HepG2 (cell line): ENCODE measurements around the gene RPTOR. TPM values are rescaled to one million over a fixed set of nuclear protein-coding genes. Genes with fewer than 3 reads are reported as not detected.

Source experiments
- ATAC-seq: fragments of 200-7000 bp; cut with Tn5 transposase; 3 replicates; pipeline ENCODE4 v1.9.1; 2020; ENCODE audit warnings: mild to moderate bottlenecking, moderate library complexity
- BruUV-seq: library from RNA; stranded (reverse); fragments of 400-500 nt; replicated peaks from 2 replicates; lab custom pipeline; 2021; lab: Mats Ljungman, UMichigan
- CTCF ChIA-PET: fragments of 300-600 bp; formaldehyde crosslinking; extraction: SDS; loops from one replicate; lab custom pipeline; 2021; ENCODE audit warnings: low total read pairs, inconsistent platforms, low intra/inter-chr PET ratio; lab: Yijun Ruan, JAX
- POLR2A ChIA-PET: fragments of 350-600 bp; sonication (Branson Sonifier 250); formaldehyde crosslinking; loops from one replicate; lab custom pipeline; 2020; ENCODE audit warnings: antibody characterized with exemption, inconsistent platforms; lab: Yijun Ruan, JAX
- DNase-seq: peaks from one replicate; pipeline ENCODE4 v3.0.0-alpha.2; 2015; ENCODE audit warnings: low spot score
- FAIRE-seq: peaks from 3 replicates; lab custom pipeline; 2011; peaks lifted over from hg19 to GRCh38; lab: Jason Lieb, UNC
- H2AFZ ChIP-seq: one replicate; pipeline ENCODE4 v1.6.1; 2011; ENCODE audit warnings: low read length, inconsistent platforms
- H3K27ac ChIP-seq: fragments of 300-600 bp; 3 replicates; pipeline ENCODE4 v1.8.0; 2011; ENCODE audit warnings: mixed run types, mild to moderate bottlenecking, mixed read lengths, low read length, inconsistent platforms; ENCODE audit not compliant: insufficient read depth; ENCODE audit errors: extremely low read length
- H3K27me3 ChIP-seq, 2 experiments: fragments of 200-600 bp in 1 of 2; 2 replicates in 1 of 2; 3 replicates in 1 of 2; pipeline versions ENCODE4 v1.6.0 to v1.8.0; 2011; ENCODE audit warnings: low read length in 2 of 2, mild to moderate bottlenecking in 2 of 2, moderate library complexity in 2 of 2, inconsistent platforms in 1 of 2; ENCODE audit not compliant: insufficient read depth in 2 of 2, control insufficient read depth in 1 of 2
- H3K36me3 ChIP-seq, 2 experiments: fragments of 200-600 bp in 1 of 2; replicated peaks in 1 of 2; 2 replicates in 1 of 2; 3 replicates in 1 of 2; pipeline versions ENCODE4 v1.5.1 to v1.8.0; 2011; ENCODE audit warnings: low read length in 2 of 2, inconsistent platforms in 1 of 2; ENCODE audit not compliant: insufficient read depth in 2 of 2, control insufficient read depth in 1 of 2
- H3K4me1 ChIP-seq: 2 replicates; pipeline ENCODE4 v1.5.1; 2012; ENCODE audit warnings: low read length, inconsistent platforms; ENCODE audit not compliant: insufficient read depth
- H3K4me2 ChIP-seq: 2 replicates; pipeline ENCODE4 v1.6.0; 2011; ENCODE audit warnings: low read depth, low read length, inconsistent platforms
- H3K4me3 ChIP-seq, 3 experiments: fragments of 200-600 bp in 1 of 3; sonication (generic), shearing (Covaris generic) in 1 of 3; replicated peaks in 1 of 3; 2 replicates each; pipeline ENCODE4 v1.5.1; 2011 to 2016; ENCODE audit warnings: low read length in 3 of 3, inconsistent platforms in 2 of 3, low read depth in 2 of 3, mild to moderate bottlenecking in 2 of 3, control low read depth in 1 of 3, mixed read lengths in 1 of 3; ENCODE audit not compliant: insufficient read depth in 1 of 3
- H3K79me2 ChIP-seq: one replicate; pipeline ENCODE4 v1.6.1; 2011; ENCODE audit warnings: low read length, inconsistent platforms; ENCODE audit not compliant: insufficient read depth
- H3K9ac ChIP-seq: 2 replicates; pipeline ENCODE4 v1.6.0; 2011; ENCODE audit warnings: mild to moderate bottlenecking, low read depth, low read length, inconsistent platforms; ENCODE audit not compliant: insufficient read depth
- H3K9me3 ChIP-seq: 2 replicates; pipeline ENCODE4 v1.5.1; 2012; ENCODE audit warnings: mild to moderate bottlenecking, low read length
- H4K20me1 ChIP-seq: 2 replicates; pipeline ENCODE4 v1.6.0; 2011; ENCODE audit warnings: inconsistent platforms, mild to moderate bottlenecking, low read length, moderate library complexity; ENCODE audit not compliant: insufficient read depth
- GZF1 ChIP-seq: sonication (generic); formaldehyde crosslinking; IDR thresholded peaks from 2 replicates; pipeline ENCODE4 v1.5.1; 2020; ENCODE audit warnings: mild to moderate bottlenecking, missing genetic modification reagents
- HIC2 ChIP-seq: sonication (generic); formaldehyde crosslinking; IDR thresholded peaks from 2 replicates; pipeline ENCODE4 v1.9.0; 2022; ENCODE audit warnings: low read depth, missing genetic modification reagents
- MAZ ChIP-seq, 2 experiments: sonication (generic) in 1 of 2; formaldehyde crosslinking in 1 of 2; IDR thresholded peaks; 2 replicates each; pipeline versions ENCODE4 v1.5.0 to v1.6.1; 2012 to 2020; ENCODE audit warnings: low read depth in 2 of 2, mild to moderate bottlenecking in 2 of 2, borderline replicate concordance in 1 of 2, improper control_type of control experiment in 1 of 2, low read length in 1 of 2, missing genetic modification reagents in 1 of 2, moderate library complexity in 1 of 2
- POLR2A ChIP-seq, 2 experiments: IDR thresholded peaks; 2 replicates each; pipeline ENCODE4 v1.6.1; 2011; ENCODE audit warnings: low read depth in 2 of 2, low read length in 2 of 2, mild to moderate bottlenecking in 1 of 2, moderate library complexity in 1 of 2; ENCODE audit not compliant: insufficient read depth in 1 of 2
- RFX1 ChIP-seq: fragments of 450-650 bp; IDR thresholded peaks from 2 replicates; pipeline ENCODE4 v1.6.1; 2017
- SIN3B ChIP-seq: fragments of 150-350 bp; IDR thresholded peaks from 2 replicates; pipeline ENCODE4 v1.6.1; 2014; ENCODE audit warnings: low read length
- SNAPC5 ChIP-seq: sonication (generic); formaldehyde crosslinking; IDR thresholded peaks from 2 replicates; pipeline ENCODE4 v1.8.1; 2023; ENCODE audit warnings: mild to moderate bottlenecking, missing genetic modification reagents, borderline replicate concordance
- SP5 ChIP-seq: IDR thresholded peaks from 2 replicates; pipeline ENCODE4 v1.6.1; 2016; ENCODE audit warnings: low read depth, borderline replicate concordance
- SRSF9 ChIP-seq: fragments of 200-400 bp; formaldehyde crosslinking; IDR thresholded peaks from 2 replicates; pipeline ENCODE4 v1.6.1; 2018; ENCODE audit warnings: borderline replicate concordance, mild to moderate bottlenecking, low read depth, low read length; ENCODE audit not compliant: insufficient read depth, poor library complexity, severe bottlenecking
- TEAD3 ChIP-seq: optimal IDR thresholded peaks from 2 replicates; pipeline ENCODE3; 2016; ENCODE audit warnings: borderline replicate concordance
- TMF1 ChIP-seq: sonication (generic); formaldehyde crosslinking; IDR thresholded peaks from 2 replicates; pipeline ENCODE4 v1.8.1; 2022; ENCODE audit warnings: low read depth, missing genetic modification reagents
- WGBS: methylation state at CpG from one replicate; pipeline ENCODE4 v1.1.6; 2017; ENCODE audit warnings: low lambda C conversion rate; 5-methylcytosine and 5-hydroxymethylcytosine counted together
- in situ Hi-C: cut with HindIII; loops from 2 replicates; pipeline ENCODE4 v1.10.0; 2017; ENCODE audit warnings: low pct_unique_long_range_greater_than_20kb; ENCODE audit not compliant: extremely low pct_ligation_motif_present
- intact Hi-C: fragments of 100-400 bp; cut with micrococcal nuclease; formaldehyde crosslinking; loops from one replicate; pipeline ENCODE4 v1.10.0; 2022; ENCODE audit not compliant: unreplicated experiment
- polyA plus RNA-seq, 8 experiments: library from polyadenylated mRNA; depleted of rRNA in 3 of 8; stranded (reverse) in 7 of 8; unstranded in 1 of 8; fragments of >200 nt; fragmentation: Illumina TruSeq in 4 of 8; extraction: Trizol in 4 of 8; gene quantifications; 2 replicates each; pipeline versions ENCODE4 v1.2.1 to v1.2.3, GENCODE V29; 2011 to 2016; ENCODE audit warnings: low read depth in 4 of 8, missing spikeins in 1 of 8, mixed read lengths in 1 of 8; ENCODE audit not compliant: insufficient read depth in 1 of 8
- total RNA-seq, 5 experiments: library from RNA; depleted of rRNA; stranded (reverse); fragments of >200 nt; fragmentation: Illumina TruSeq; extraction: Trizol; gene quantifications; 2 replicates each; pipeline ENCODE4 v1.2.3, GENCODE V29; 2016; ENCODE audit warnings: low read depth in 1 of 5
- TF ChIP-seq, protein P1 (sequence below): sonication (generic); formaldehyde crosslinking; IDR thresholded peaks from 2 replicates; pipeline ENCODE4 v1.8.0; 2022; ENCODE audit warnings: low read depth, missing genetic modification reagents
- TF ChIP-seq, protein P2 (sequence below): IDR thresholded peaks from 2 replicates; pipeline ENCODE4 v1.6.1; 2016; ENCODE audit warnings: low read depth

Gene RPTOR
- total and polyA plus RNA-seq, 2 of the 13 experiments (the other 11 are each of a cell fraction or from before 2014, with no cell fraction given): 6.6 to 25.3 TPM

GRCh38 chr17:80725517-80725916 is 180.9 kb downstream of the RPTOR start:
- TF ChIP-seq, protein P1, sequence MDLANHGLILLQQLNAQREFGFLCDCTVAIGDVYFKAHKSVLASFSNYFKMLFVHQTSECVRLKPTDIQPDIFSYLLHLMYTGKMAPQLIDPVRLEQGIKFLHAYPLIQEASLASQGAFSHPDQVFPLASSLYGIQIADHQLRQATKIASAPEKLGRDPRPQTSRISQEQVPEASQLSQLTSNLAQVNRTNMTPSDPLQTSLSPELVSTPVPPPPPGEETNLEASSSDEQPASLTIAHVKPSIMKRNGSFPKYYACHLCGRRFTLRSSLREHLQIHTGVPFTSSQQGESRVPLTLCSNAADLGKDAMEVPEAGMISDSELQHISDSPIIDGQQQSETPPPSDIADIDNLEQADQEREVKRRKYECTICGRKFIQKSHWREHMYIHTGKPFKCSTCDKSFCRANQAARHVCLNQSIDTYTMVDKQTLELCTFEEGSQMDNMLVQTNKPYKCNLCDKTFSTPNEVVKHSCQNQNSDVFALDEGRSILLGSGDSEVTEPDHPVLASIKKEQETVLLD (CRISPR knock-in tag): no peak
- no peak for TF ChIP-seq SNAPC5 (CRISPR knock-in tag)
- no peak for TF ChIP-seq TEAD3 (CRISPR knock-in tag)
- no peak for TF ChIP-seq MAZ (IDR thresholded peaks at IDR 0.05; ENCODE audit: borderline replicate concordance, low read depth, low read length)
- no peak for TF ChIP-seq MAZ (CRISPR knock-in tag; IDR thresholded peaks at IDR 0.05; ENCODE audit: low read depth)
- no peak for TF ChIP-seq TMF1 (CRISPR knock-in tag)
- TF ChIP-seq RFX1: no peak
- no peak for TF ChIP-seq SRSF9
- TF ChIP-seq, protein P2, sequence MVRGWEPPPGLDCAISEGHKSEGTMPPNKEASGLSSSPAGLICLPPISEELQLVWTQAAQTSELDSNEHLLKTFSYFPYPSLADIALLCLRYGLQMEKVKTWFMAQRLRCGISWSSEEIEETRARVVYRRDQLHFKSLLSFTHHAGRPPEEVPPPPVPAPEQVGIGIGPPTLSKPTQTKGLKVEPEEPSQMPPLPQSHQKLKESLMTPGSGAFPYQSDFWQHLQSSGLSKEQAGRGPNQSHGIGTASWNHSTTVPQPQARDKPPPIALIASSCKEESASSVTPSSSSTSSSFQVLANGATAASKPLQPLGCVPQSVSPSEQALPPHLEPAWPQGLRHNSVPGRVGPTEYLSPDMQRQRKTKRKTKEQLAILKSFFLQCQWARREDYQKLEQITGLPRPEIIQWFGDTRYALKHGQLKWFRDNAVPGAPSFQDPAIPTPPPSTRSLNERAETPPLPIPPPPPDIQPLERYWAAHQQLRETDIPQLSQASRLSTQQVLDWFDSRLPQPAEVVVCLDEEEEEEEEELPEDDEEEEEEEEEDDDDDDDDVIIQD (CRISPR knock-in tag): no peak
- no peak for TF ChIP-seq POLR2A (IDR thresholded peaks at IDR 0.05; ENCODE audit: insufficient read depth in 1 of 2, low read depth in 2 of 2, low read length in 2 of 2)
- TF ChIP-seq SIN3B: no peak
- TF ChIP-seq GZF1 (CRISPR knock-in tag): no peak
- TF ChIP-seq HIC2 (CRISPR knock-in tag): no peak
- TF ChIP-seq SP5 (CRISPR knock-in tag): no peak
- Histone ChIP-seq H3K9ac (no peak overlapping the region), H3K36me3 (peaks cover 3 to 19% of the 10 kb centered on the region in 2 experiments; a peak in 2 of 5 replicates), H3K4me2 (no peak overlapping the region), H3K27ac (no peak overlapping the region), H3K4me3 (no peak overlapping the region), H2AFZ (no peak overlapping the region), H3K27me3 (no peaks in the 10 kb centered on the region), H3K79me2 (peaks cover 11% of the 10 kb centered on the region), H3K4me1 (no peaks in the 10 kb centered on the region), H4K20me1 (peaks cover 7% of the 10 kb centered on the region; the same call in 1 of the 2 replicates), H3K9me3 (no peaks in the 10 kb centered on the region)
- no peak for ATAC-seq
- FAIRE-seq: no peak
- BruUV-seq: no TSS peak
- 97% methylated on average over 8 of the region's 8 CpGs for WGBS
- intact Hi-C loops (no loop called here), in situ Hi-C loops (no loop called here)
- DNase-seq: no peak
- POLR2A ChIA-PET: no interaction called here
- CTCF ChIA-PET: no interaction called here
